Psoas muscle (tissue), 8 donors: Measurements from ENCODE around the gene RNF145. TPM values are rescaled to one million over a fixed set of nuclear protein-coding genes. Genes with fewer than 3 reads are reported as not detected.

Source experiments
- ATAC-seq, 4 donors: fragments of 200-7000 bp; cut with Tn5 transposase; one replicate each; pipeline ENCODE4 v1.9.1; 2020; ENCODE audit warnings: moderate library complexity in 3 of 4, mild to moderate bottlenecking in 2 of 4
- DNase-seq, 2 donors: peaks; one replicate each; pipeline ENCODE4 v3.0.0-alpha.2; 2020
- H3K27ac ChIP-seq: fragments of 200-600 bp; one replicate; pipeline ENCODE4 v1.8.0; 2022
- H3K27me3 ChIP-seq, 3 donors: fragments of 200-600 bp in 1 of 3; one replicate each; pipeline versions ENCODE4 v1.6.1 to v1.8.0; 2013 to 2022; ENCODE audit warnings: low read length in 2 of 3, mild to moderate bottlenecking in 2 of 3, moderate library complexity in 1 of 3; ENCODE audit not compliant: insufficient read depth in 3 of 3
- H3K36me3 ChIP-seq, 2 donors: fragments of 200-600 bp in 1 of 2; one replicate each; pipeline versions ENCODE4 v1.6.1 to v1.8.0; 2013 to 2022; ENCODE audit warnings: low read depth in 1 of 2, mild to moderate bottlenecking in 1 of 2, moderate library complexity in 1 of 2; ENCODE audit not compliant: insufficient read depth in 1 of 2
- H3K4me1 ChIP-seq: fragments of 200-600 bp; one replicate; pipeline ENCODE4 v1.8.0; 2022
- H3K4me3 ChIP-seq: fragments of 200-600 bp; one replicate; pipeline ENCODE4 v1.8.0; 2022; ENCODE audit warnings: mild to moderate bottlenecking
- H3K9me3 ChIP-seq: fragments of 200-600 bp; one replicate; pipeline ENCODE4 v1.8.0; 2022
- WGBS, 3 donors: extraction: QIAGEN DNeasy Blood & Tissue Kit; methylation state at CpG; one replicate each; pipeline versions ENCODE4 v1.1.6 to v1.1.7; 2013; 5-methylcytosine and 5-hydroxymethylcytosine counted together
- intact Hi-C, 2 donors: fragments of 100-400 bp; cut with DNase I; formaldehyde crosslinking; loops; one replicate each; pipeline versions ENCODE4 v1.11.0 to v1.14.2; 2022
- polyA plus RNA-seq, 3 donors: library from polyadenylated mRNA; stranded (reverse); fragments of 200-250 nt; gene quantifications; one replicate each; pipeline ENCODE4 v1.2.3, GENCODE V29; 2013
- total RNA-seq, 4 donors: library from RNA; stranded (reverse); fragmentation: NEBNext Ultra II Directional in 2 of 4; extraction: Animal tissue kit (Norgen Biotek cat#: 25700) in 2 of 4; gene quantifications; one replicate each; pipeline versions ENCODE4 v1.2.1 to v1.2.4, GENCODE V29; 2021 to 2023
- TF ChIP-seq, protein P1 (sequence below): fragments of 200-600 bp; IDR thresholded peaks from one replicate; pipeline ENCODE4 v1.8.0; 2022; ENCODE audit warnings: antibody characterized with exemption
- donor health status: healthy with polysubstance abuse.
- donor health status: DM: no; HTN: no; CAD: no; lungs with moderate emphysema.
- donor health status: Bipolar disorder and iron deficiency.
- donor health status: healthy.
- donor health status: DM: yes; HTN: yes; CAD: no.
- donor health status: DM: no; HTN: no; CAD: no.
- donor health status: DM: no; HTN: no; CAD: no.
- donor health status: DM: yes; HTN: yes; CAD: no.

The RNF145 gene
- total and polyA plus RNA-seq, 7 donors, result 6.0 to 17.8 (median 13.2) TPM

GRCh38 chr5:159113405-159113804 lies 95.9 kb downstream of the RNF145 start:
- Histone ChIP-seq H3K4me3 (no peak overlapping the region), H3K9me3 (no peaks in the 10 kb centered on the region), H3K27ac (no peak overlapping the region), H3K36me3 (no peaks in the 10 kb centered on the region), H3K4me1 (peaks cover 3% of the 10 kb centered on the region), H3K27me3 (peaks cover 0 to 25% (median 9%) of the 10 kb centered on the region in 3 donors)
- intact Hi-C loops, result no loop called here
- no peak for ATAC-seq
- TF ChIP-seq, protein P1, sequence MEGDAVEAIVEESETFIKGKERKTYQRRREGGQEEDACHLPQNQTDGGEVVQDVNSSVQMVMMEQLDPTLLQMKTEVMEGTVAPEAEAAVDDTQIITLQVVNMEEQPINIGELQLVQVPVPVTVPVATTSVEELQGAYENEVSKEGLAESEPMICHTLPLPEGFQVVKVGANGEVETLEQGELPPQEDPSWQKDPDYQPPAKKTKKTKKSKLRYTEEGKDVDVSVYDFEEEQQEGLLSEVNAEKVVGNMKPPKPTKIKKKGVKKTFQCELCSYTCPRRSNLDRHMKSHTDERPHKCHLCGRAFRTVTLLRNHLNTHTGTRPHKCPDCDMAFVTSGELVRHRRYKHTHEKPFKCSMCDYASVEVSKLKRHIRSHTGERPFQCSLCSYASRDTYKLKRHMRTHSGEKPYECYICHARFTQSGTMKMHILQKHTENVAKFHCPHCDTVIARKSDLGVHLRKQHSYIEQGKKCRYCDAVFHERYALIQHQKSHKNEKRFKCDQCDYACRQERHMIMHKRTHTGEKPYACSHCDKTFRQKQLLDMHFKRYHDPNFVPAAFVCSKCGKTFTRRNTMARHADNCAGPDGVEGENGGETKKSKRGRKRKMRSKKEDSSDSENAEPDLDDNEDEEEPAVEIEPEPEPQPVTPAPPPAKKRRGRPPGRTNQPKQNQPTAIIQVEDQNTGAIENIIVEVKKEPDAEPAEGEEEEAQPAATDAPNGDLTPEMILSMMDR, result no peak
- no peak for DNase-seq

DNA sequence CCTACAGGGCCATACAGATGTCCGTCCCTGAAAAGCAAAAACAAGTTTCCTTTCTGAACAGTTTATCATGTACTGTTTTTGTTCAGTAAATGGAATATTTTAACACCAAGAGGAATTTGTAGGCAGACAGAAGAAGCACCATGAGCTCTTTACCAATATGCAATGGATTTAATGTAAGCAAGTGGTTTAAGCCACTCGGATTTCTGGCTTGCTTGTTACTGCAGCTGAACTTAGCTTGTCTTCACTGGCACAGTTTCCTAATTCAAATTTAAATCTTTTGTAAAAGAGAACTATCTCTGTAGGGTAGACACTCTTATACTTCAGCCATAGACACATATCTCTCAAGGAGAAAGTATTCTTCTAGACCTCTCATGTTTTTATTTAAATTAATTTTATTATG lies 96.9 kb downstream of the RNF145 start:
- H3K4me3 ChIP-seq, result no peak overlapping the region
- intact Hi-C loops, result no loop called here
- DNase-seq, result no peak
- whole genome bisulfite sequencing, 3 donors, result 90 to 93% (median 91%) methylated on average over 2 of the region's 2 CpGs
- ATAC-seq, result no peak
- H3K27ac ChIP-seq, result no peak overlapping the region
- H3K36me3 ChIP-seq, result no peaks in the 10 kb centered on the region
- H3K27me3 ChIP-seq, result peaks cover 0 to 33% (median 9%) of the 10 kb centered on the region in 3 donors
- no peaks in the 10 kb centered on the region for H3K4me1 ChIP-seq
- no peaks in the 10 kb centered on the region for H3K9me3 ChIP-seq
- TF ChIP-seq, protein P1, result no peak

Other genes starting within 250 kb of the RNF145 start
- gene EBF1, start 109.6 kb downstream of the RNF145 start, total RNA-seq, result 10 to 100 TPM in 1 of 4 donors, 1 to 10 TPM in 3; 4.5 to 13.2 (median 6.0) TPM
- 1 to 10 TPM; 1.8 to 2.5 (median 2.4) TPM for gene EBF1, start 109.6 kb downstream of the RNF145 start, polyA plus RNA-seq
- 10 to 100 TPM in 3 of 4 donors, 1 to 10 TPM in 1; 8.3 to 16.4 (median 11.3) TPM for gene UBLCP1, start 53.7 kb upstream of the RNF145 start, total RNA-seq
- 10 to 100 TPM in 2 of 3 donors, 1 to 10 TPM in 1; 9.2 to 21.0 (median 18.1) TPM for gene UBLCP1, start 53.7 kb upstream of the RNF145 start, polyA plus RNA-seq
- gene IL12B, start 120.9 kb upstream of the RNF145 start, total RNA-seq, result not detected
- gene IL12B, start 120.9 kb upstream of the RNF145 start, polyA plus RNA-seq, result not detected